HL-60 (cell line): Measurements from ENCODE around the gene SLC25A21.

Experiments
- CTCF ChIP-seq: IDR thresholded peaks from one replicate; pipeline ENCODE4 v1.5.1; 2011; ENCODE audit warnings: low read length, control low read depth, inconsistent platforms; ENCODE audit not compliant: insufficient read depth
- POLR2AphosphoS5 ChIP-seq: IDR thresholded peaks from 2 replicates; pipeline ENCODE4 v1.6.1; 2012; ENCODE audit warnings: low read depth
- REST ChIP-seq: IDR thresholded peaks from 2 replicates; pipeline ENCODE4 v1.6.1; 2012; ENCODE audit warnings: low read depth; ENCODE audit not compliant: insufficient replicate concordance

- no peak for TF ChIP-seq CTCF
- no peak for TF ChIP-seq POLR2AphosphoS5
- TF ChIP-seq REST, result no peak
These were observed 414.4 kb downstream of the SLC25A21 start for GRCh38 chr14:36757734-36758601.
